BLaER1 (cell line): ENCODE results near the gene RNF138.
A peak's percentile ranks its signal among the peaks of the same experiment; 100 is the strongest.
"Not testable (repeated sequence)": the region's sequence is repeated elsewhere in the genome, so short reads cannot be mapped to it uniquely, and the experiment has no call there.

Experiments used
- H3K27ac ChIP-seq: shearing (Covaris generic); formaldehyde crosslinking; 2 replicates; pipeline ENCODE4 v1.8.1; 2022
- H3K27me3 ChIP-seq: shearing (Covaris generic); formaldehyde crosslinking; 2 replicates; pipeline ENCODE4 v1.8.1; 2022
- H3K36me3 ChIP-seq: shearing (Covaris generic); formaldehyde crosslinking; 2 replicates; pipeline ENCODE4 v1.8.1; 2022
- H3K4me1 ChIP-seq: shearing (Covaris generic); formaldehyde crosslinking; 2 replicates; pipeline ENCODE4 v1.8.1; 2022
- H3K4me2 ChIP-seq: shearing (Covaris generic); formaldehyde crosslinking; 2 replicates; pipeline ENCODE4 v1.8.1; 2022
- H3K4me3 ChIP-seq: shearing (Covaris generic); formaldehyde crosslinking; 2 replicates; pipeline ENCODE4 v1.8.1; 2022
- H3K9ac ChIP-seq: shearing (Covaris generic); formaldehyde crosslinking; 2 replicates; pipeline ENCODE4 v1.8.1; 2022
- H3K9me3 ChIP-seq: shearing (Covaris generic); formaldehyde crosslinking; 2 replicates; pipeline ENCODE4 v1.8.1; 2022
- H4K20me1 ChIP-seq: shearing (Covaris generic); formaldehyde crosslinking; 2 replicates; pipeline ENCODE4 v1.8.1; 2022
- Cebpa-rat ChIP-seq: shearing (Covaris generic); IDR thresholded peaks from 2 replicates; pipeline ENCODE4 v1.8.1; 2022

The RNF138 gene

GRCh38 chr18:32126538-32126937, 34.9 kb downstream of the RNF138 start:
- H3K9ac ChIP-seq = no peak overlapping the region
- no peaks in the 10 kb centered on the region for H3K27me3 ChIP-seq
- no peaks in the 10 kb centered on the region for H3K9me3 ChIP-seq
- H4K20me1 ChIP-seq = peaks cover 44% of the 10 kb centered on the region
- no peaks in the 10 kb centered on the region for H3K4me1 ChIP-seq
- peaks cover 74% of the 10 kb centered on the region for H3K36me3 ChIP-seq
- H3K4me3 ChIP-seq = no peak overlapping the region
- no peak overlapping the region for H3K27ac ChIP-seq
- TF ChIP-seq Cebpa-rat = no peak
- no peak overlapping the region for H3K4me2 ChIP-seq

- peaks cover 12% of the 10 kb centered on the region for H3K9me3 ChIP-seq
- H3K4me3 ChIP-seq = no peak overlapping the region
- H3K4me1 ChIP-seq = no peaks in the 10 kb centered on the region
- H3K27me3 ChIP-seq = no peaks in the 10 kb centered on the region
- no peak overlapping the region for H3K27ac ChIP-seq
- H3K36me3 ChIP-seq = peaks cover 45% of the 10 kb centered on the region
- H4K20me1 ChIP-seq = no peaks in the 10 kb centered on the region
- no peak overlapping the region for H3K9ac ChIP-seq
- no peak overlapping the region for H3K4me2 ChIP-seq
- TF ChIP-seq Cebpa-rat = no peak
Observed at GRCh38 chr18:32135625-32136024, 44.0 kb downstream of the RNF138 start.

GRCh38 chr18:32138332-32138982, 46.8 kb downstream of the RNF138 start:
- no peak overlapping the region for H3K4me3 ChIP-seq
- no peaks in the 10 kb centered on the region for H3K27me3 ChIP-seq
- peaks cover 12% of the 10 kb centered on the region for H3K9me3 ChIP-seq
- no peak overlapping the region for H3K9ac ChIP-seq
- H3K4me2 ChIP-seq = no peak overlapping the region
- H3K36me3 ChIP-seq = peaks cover 23% of the 10 kb centered on the region
- no peaks in the 10 kb centered on the region for H4K20me1 ChIP-seq
- TF ChIP-seq Cebpa-rat = no peak
- H3K27ac ChIP-seq = no peak overlapping the region
- no peaks in the 10 kb centered on the region for H3K4me1 ChIP-seq

GRCh38 chr18:32139835-32140283, 48.2 kb downstream of the RNF138 start:
- no peak for TF ChIP-seq Cebpa-rat
- H3K27ac ChIP-seq = no peak overlapping the region
- H3K4me1 ChIP-seq = no peaks in the 10 kb centered on the region
- no peaks in the 10 kb centered on the region for H4K20me1 ChIP-seq
- H3K9ac ChIP-seq = no peak overlapping the region
- no peak overlapping the region for H3K4me3 ChIP-seq
- H3K9me3 ChIP-seq = peaks cover 12% of the 10 kb centered on the region
- H3K36me3 ChIP-seq = peaks cover 11% of the 10 kb centered on the region
- H3K27me3 ChIP-seq = no peaks in the 10 kb centered on the region
- no peak overlapping the region for H3K4me2 ChIP-seq

- no peaks in the 10 kb centered on the region for H3K4me1 ChIP-seq
- peaks cover 8% of the 10 kb centered on the region; the same call in 1 of the 2 replicates for H3K9me3 ChIP-seq
- no peaks in the 10 kb centered on the region for H3K27me3 ChIP-seq
- H3K9ac ChIP-seq = no peak overlapping the region
- no peak overlapping the region for H3K27ac ChIP-seq
- no peaks in the 10 kb centered on the region for H3K36me3 ChIP-seq
- H3K4me3 ChIP-seq = no peak overlapping the region
- no peak overlapping the region for H3K4me2 ChIP-seq
- TF ChIP-seq Cebpa-rat = no peak
- no peaks in the 10 kb centered on the region for H4K20me1 ChIP-seq
Observed at GRCh38 chr18:32148185-32148870, 56.7 kb downstream of the RNF138 start.

- Histone ChIP-seq H3K4me1 (peaks cover 7% of the 10 kb centered on the region), H3K4me3 (no peak overlapping the region), H3K9me3 (peaks cover 8% of the 10 kb centered on the region; the same call in 1 of the 2 replicates), H3K27ac (no peak overlapping the region), H4K20me1 (no peaks in the 10 kb centered on the region), H3K36me3 (no peaks in the 10 kb centered on the region), H3K27me3 (no peaks in the 10 kb centered on the region), H3K4me2 (no peak overlapping the region), H3K9ac (no peak overlapping the region)
- TF ChIP-seq Cebpa-rat = no peak
Observed at GRCh38 chr18:32152705-32153448, 61.2 kb downstream of the RNF138 start.

- H3K4me1 ChIP-seq = peaks cover 8% of the 10 kb centered on the region
- no peak overlapping the region for H3K27ac ChIP-seq
- H3K4me3 ChIP-seq = no peak overlapping the region
- no peaks in the 10 kb centered on the region for H3K9me3 ChIP-seq
- H3K9ac ChIP-seq = no peak overlapping the region
- no peaks in the 10 kb centered on the region for H4K20me1 ChIP-seq
- H3K27me3 ChIP-seq = no peaks in the 10 kb centered on the region
- no peak for TF ChIP-seq Cebpa-rat
- no peaks in the 10 kb centered on the region for H3K36me3 ChIP-seq
- H3K4me2 ChIP-seq = no peak overlapping the region
Observed at GRCh38 chr18:32156855-32157254, 65.2 kb downstream of the RNF138 start.

GRCh38 chr18:32157580-32157979, 65.9 kb downstream of the RNF138 start:
- peak overlapping the region; percentile 15 for H3K4me2 ChIP-seq
- H3K4me3 ChIP-seq = no peak overlapping the region
- no peak overlapping the region for H3K27ac ChIP-seq
- H3K9me3 ChIP-seq = no peaks in the 10 kb centered on the region
- no peak overlapping the region for H3K9ac ChIP-seq
- no peaks in the 10 kb centered on the region for H3K27me3 ChIP-seq
- H3K4me1 ChIP-seq = peaks cover 8% of the 10 kb centered on the region
- H4K20me1 ChIP-seq = no peaks in the 10 kb centered on the region
- no peaks in the 10 kb centered on the region for H3K36me3 ChIP-seq
- TF ChIP-seq Cebpa-rat = no peak

GRCh38 chr18:32158108-32158624, 66.5 kb downstream of the RNF138 start:
- no peak overlapping the region for H3K9ac ChIP-seq
- no peaks in the 10 kb centered on the region for H3K9me3 ChIP-seq
- H3K4me2 ChIP-seq = peak overlapping the region; percentile 42
- H3K27me3 ChIP-seq = no peaks in the 10 kb centered on the region
- no peak overlapping the region for H3K4me3 ChIP-seq
- peaks cover 8% of the 10 kb centered on the region for H3K4me1 ChIP-seq
- no peak for TF ChIP-seq Cebpa-rat
- H3K27ac ChIP-seq = no peak overlapping the region
- no peaks in the 10 kb centered on the region for H3K36me3 ChIP-seq
- no peaks in the 10 kb centered on the region for H4K20me1 ChIP-seq

GRCh38 chr18:32158631-32159030, 67.0 kb downstream of the RNF138 start:
- not testable (repeated sequence) for H3K27ac ChIP-seq, H3K4me2 ChIP-seq, H3K4me1 ChIP-seq, H3K36me3 ChIP-seq, H3K9me3 ChIP-seq, H4K20me1 ChIP-seq, H3K27me3 ChIP-seq, H3K4me3 ChIP-seq, H3K9ac ChIP-seq
